Aortic smooth muscle cell (primary cell): ENCODE data around the gene KCNG3. TPM values are rescaled to one million over a fixed set of nuclear protein-coding genes. Genes with fewer than 3 reads are reported as not detected.

Source experiments
- total RNA-seq: library from RNA; depleted of rRNA; stranded (reverse); fragments of >200 nt; gene quantifications from 2 replicates; pipeline ENCODE4 v1.2.3, GENCODE V29; 2014

The KCNG3 gene
- not detected in 2 replicates for total RNA-seq

GRCh38 chr2:42493468-42494354 is at the start of gene KCNG3:
KCNG3 (minus strand) TSS chr2:42493982; CDS start chr2:42493501, 481 bp downstream.

Other genes with a start within 250 kb of the KCNG3 start
- gene COX7A2L, start 132.8 kb downstream of the KCNG3 start, total RNA-seq, result 148 and 163 TPM in 2 replicates
- gene MTA3, start 74.7 kb upstream of the KCNG3 start, total RNA-seq, result 18.9 and 25.0 TPM in 2 replicates